D341Med (cell line): ENCODE data around the gene ARFRP1.
A peak's percentile ranks its signal among the peaks of the same experiment; 100 is the strongest.

ENCODE experiments used
- DNase-seq: peaks from one replicate; pipeline ENCODE4 v3.0.0; 2012; ENCODE audit warnings: low spot score

The ARFRP1 gene, protein sequence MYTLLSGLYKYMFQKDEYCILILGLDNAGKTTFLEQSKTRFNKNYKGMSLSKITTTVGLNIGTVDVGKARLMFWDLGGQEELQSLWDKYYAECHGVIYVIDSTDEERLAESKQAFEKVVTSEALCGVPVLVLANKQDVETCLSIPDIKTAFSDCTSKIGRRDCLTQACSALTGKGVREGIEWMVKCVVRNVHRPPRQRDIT

DNA sequence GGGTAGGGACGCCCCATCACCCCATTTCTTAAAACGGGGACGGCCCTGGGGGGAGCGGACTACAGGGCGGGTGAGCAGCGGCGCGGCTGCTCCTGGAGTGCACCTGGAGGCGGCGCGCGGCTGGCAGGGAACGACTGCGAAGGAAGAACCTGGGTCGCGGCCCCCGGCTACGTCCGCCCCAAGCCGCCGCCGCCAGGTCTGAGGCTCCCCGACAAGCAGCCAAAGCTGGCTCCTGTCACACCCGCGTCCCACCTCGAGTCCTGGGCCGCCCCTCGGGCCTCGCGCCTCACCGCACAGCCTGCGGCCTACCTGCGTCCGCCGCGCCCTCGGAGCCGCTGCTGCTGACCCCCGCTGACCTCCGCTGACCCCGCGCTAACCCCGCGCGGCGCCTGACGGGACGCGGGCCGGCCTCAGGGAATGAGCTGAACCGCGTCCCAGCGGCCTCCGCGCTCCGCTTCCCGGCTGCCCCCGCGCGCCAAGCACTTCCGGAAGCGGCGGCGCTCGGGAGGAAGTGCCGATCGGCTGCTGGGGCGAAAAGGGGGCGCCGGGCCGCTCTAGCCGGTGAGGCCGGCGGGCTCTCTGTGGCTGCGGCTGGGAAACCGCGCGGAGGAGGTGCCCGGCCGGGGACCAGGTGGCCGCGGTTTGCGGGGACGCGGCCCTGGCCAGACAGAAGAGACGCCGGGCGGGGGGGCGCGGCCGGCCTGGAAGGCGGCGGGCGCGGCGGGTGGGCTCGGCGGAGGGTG is at the start of gene ARFRP1, which contains the start of gene ZGPAT:
Gene ARFRP1 (minus strand): TSS at position 419 of the 743 bp plus-strand sequence. CDS start 885 bp downstream, outside the sequence.
Gene ZGPAT (plus strand): TSS at position 482 of the 743 bp plus-strand sequence. CDS start 542 bp downstream, outside the sequence.
- peak; percentile 97 for DNase-seq

DNA sequence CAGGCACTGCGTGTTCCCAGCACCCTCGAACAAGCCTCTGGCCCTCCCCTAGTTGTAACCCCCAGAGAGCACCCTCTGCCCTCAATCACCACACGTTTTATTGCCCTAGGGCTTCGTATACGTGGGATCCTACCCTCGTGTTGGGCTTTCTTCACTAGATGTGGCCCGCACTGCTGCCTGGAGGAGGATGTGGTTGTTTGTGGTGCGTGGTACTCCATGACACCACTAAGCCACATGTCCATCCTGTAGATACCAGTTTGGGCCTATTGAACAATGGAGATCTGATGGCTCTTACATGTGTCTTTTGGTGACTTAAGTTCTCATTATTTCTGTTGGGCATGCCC is 48.8 kb upstream of the ARFRP1 start:
- DNase-seq: no peak

DNA sequence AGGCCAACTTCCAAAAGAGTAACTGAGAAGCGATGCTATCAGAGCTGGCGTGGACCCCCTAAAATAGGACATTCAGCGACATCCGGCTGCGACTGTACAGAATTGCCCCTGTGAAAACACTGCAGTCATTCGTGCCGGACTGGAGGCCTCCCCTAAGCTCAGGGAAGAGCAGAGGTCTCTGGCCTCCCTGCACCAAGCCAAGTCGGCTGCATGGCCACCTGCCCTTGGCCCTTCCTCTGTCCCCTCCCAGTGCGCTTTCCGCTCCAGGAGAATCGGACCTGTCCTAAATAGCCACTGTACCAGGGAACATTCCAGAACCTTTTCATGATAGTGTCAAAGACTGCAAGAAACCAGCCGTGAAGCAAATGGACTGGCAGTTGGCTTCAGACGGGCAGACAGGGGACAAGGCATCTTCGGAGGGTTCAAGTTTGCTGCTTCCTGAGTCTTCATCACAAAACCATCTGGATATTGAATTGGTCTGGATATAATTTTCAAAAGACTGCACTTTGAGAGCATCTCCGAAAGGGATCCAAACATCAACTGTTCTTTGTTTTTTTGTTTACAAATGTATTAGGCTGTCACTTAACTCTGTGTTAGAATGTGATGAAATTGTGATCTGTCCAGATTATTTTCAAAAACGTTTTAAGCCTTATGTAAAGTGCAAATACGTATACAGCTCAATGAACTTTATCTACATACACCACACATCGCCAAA is 48.3 kb upstream of the ARFRP1 start:
- no peak for DNase-seq

DNA sequence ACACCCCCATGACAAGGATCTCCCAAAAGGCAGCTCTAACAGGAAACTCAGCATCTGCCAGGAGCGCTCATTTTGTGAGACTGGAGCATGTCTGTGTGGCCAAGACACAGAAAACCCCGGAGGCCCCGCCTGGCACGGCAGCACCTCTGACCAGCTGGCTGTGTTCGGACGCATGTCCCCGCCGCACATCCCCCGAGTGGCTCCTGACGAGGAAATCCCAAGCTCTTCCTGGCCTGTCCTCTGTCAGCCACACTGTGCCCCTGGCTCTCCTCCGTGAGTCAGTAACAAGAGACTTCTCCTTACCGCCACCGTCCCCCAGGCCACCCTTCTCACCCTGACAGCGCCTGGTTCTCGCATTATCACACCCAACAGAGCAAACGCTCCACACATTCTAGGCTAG is 46.2 kb upstream of the ARFRP1 start:
- DNase-seq: peak; percentile 24

DNA sequence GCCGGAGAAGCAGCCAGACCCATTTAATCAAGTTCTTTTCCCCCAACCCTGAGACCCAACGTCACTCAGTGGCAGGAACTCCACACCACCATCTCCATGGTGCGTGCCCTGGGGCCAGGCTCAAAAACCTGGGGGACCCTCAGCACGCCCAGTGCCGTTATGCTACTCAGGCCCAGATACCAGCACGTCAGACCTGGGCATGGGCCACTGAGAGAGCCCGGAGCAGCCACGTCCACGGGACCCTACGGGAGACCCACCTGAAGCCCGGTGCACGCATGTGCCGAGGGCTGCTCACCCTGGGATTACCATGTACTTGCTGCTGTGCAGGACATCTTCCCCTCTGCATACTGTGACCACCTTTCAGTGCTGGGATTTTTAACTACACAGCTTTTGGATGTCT is 45.6 kb upstream of the ARFRP1 start:
- no peak for DNase-seq

DNA sequence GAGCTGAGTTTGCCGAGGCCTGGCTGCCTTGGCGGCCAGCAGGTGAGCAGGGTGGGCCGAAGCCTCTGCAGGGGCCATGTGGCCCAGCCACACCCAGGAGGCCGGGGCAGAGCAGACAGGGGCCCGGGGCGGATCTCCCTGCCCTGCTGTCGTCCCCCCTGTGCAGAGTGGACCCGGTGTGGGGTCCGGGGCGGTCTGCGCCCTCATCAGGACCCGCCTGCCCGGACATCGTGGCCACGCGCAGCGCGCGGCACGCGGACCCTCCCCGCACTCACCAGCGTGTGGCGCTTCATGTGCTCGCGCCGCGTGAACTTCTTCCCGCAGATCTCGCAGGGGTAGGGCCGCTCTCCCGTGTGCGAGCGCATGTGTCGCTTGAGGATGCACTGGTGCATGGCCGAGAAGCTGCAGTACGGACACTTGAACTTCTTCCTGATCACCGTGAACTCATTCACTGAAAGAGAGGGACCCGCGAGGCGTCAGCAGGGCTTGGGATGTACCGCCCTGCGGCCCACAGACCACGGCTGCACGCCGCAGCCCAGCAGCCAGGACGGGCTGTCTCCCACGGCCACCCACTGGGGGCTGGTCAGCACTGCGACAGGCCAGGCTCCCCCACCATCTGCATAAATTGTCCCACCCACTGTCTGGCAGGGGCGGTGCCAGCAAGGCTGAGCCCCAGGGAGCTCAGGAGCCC is 44.8 kb upstream of the ARFRP1 start:
- peak; percentile 41 for DNase-seq

DNA sequence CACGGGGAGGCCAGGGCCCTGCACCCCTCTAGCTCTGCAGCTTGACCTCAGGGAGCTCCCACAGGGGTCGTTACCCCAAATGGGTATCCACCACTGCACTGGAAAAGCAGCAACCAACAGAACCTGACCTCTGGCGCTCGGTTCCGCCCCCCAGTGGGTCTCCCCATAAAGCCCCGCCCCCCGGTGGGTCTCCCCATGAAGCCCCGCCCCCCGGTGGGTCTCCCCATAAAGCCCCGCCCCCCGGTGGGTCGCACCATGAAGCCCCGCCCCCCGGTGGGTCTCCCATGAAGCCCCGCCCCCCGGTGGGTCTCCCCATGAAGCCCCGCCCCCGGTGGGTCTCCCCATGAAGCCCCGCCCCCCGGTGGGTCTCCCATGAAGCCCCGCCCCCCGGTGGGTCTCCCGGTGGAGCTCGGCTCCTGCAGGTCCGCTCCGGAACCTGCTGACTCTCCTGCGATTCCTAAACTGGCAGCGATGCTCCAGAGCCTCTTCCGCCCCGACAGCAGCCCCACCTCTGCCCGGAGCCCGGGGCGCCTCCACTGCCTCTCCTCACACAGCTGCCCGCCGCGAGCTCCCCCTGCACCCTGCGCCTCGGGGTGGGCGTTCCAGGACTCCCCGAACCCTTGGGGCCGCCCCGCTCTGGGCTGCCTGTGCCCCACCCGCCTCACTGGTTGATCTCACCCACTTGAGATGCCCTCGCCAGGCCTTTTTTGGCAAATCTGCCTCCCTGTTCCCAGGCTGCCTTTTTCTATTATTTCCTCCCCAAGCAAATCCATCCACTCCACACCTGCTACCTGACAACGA is 43.9 kb upstream of the ARFRP1 start:
- peak; percentile 45 for DNase-seq

DNA sequence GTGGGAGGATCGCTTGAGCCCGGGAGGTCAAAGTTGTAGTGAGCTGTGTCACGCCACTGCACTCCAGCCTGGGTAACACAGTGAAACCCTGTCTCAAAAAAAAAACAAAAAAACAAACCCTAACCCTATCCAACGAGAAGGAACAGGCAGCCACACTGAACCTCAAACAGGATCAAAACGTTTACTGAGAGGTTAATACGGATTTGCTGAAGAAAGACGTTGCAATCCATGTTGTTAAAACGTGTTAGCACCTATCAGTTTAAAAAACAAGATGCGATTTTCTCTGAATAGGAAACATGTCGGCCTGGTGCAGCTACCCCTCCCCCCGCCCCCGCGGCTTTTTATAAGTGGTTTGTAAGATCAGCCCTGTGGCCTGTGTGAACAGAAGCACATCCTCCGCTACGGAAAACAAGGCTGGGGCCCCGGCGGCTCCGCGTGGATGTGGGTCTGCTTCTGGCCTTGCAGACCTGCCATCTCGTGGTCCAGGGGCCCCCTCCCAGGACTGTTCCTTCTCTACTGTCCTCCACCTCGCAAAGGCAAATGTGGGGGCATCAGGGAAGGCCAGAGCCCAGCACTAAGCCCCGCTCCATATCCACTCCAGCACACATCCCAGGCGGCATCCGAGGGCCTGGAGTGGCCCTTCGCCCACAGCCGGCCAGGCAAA is 43.2 kb upstream of the ARFRP1 start:
- DNase-seq: peak; percentile 36

DNA sequence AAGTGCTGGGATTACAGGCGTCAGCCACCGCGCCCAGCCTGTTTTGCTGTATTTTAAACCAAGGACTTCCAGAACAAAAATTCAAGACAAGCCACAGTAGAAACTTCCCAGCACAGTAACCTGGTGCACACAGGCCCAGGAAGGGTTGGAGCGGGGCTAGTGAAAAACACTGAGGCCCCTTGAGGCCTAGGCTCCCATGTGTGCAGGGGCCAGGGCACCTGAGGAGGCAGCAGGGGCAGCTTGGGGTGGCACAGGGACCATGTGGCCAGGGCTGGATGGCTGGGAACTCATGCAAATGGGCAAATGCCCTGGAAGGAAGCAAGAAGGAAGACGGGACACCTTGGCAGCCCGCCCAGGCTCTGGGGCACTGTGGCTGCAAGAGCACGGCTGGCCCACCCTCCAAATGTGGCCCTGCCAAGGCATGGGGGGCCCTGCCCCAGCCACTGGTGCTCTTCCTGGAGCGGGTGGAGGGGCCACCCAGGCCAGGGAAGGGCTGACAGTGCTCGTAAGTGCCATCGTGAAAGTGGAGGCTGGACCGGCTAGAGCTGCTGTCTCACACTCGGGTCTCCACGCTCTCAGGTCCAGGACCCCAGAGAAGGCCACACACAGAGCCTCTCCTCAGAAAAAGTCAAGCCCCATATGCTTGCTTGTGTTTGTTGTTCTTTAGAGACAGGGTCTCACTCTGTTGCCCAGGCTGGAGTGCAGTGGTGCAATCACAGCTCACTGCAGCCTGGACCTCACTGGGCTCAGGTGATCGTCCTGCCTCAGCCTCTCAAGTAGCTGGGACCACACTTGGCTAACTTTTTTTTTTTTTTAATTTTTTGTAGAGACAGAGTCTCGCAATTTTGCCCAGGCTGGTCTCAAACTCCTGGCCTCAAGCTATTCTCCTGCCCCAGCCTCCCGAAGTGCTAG is 42.1 kb upstream of the ARFRP1 start:
- DNase-seq: peak; percentile 33

DNA sequence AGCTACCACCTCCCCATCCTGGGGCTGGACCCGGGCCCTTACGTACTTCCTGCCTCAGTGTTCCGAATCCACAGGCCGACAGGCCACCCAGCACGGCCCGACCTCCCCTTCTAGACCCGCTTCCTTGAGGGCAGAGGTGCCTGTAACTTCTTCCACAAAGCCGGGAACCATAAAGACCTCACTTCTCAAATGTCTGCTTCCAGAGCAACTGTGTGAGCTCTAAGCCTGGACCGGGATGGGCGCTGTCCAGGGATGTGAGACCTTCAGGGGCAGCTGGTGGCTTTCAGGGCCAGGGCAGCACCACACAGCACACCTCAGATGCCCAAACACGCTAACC is 41.1 kb upstream of the ARFRP1 start:
- DNase-seq: peak; percentile 29

DNA sequence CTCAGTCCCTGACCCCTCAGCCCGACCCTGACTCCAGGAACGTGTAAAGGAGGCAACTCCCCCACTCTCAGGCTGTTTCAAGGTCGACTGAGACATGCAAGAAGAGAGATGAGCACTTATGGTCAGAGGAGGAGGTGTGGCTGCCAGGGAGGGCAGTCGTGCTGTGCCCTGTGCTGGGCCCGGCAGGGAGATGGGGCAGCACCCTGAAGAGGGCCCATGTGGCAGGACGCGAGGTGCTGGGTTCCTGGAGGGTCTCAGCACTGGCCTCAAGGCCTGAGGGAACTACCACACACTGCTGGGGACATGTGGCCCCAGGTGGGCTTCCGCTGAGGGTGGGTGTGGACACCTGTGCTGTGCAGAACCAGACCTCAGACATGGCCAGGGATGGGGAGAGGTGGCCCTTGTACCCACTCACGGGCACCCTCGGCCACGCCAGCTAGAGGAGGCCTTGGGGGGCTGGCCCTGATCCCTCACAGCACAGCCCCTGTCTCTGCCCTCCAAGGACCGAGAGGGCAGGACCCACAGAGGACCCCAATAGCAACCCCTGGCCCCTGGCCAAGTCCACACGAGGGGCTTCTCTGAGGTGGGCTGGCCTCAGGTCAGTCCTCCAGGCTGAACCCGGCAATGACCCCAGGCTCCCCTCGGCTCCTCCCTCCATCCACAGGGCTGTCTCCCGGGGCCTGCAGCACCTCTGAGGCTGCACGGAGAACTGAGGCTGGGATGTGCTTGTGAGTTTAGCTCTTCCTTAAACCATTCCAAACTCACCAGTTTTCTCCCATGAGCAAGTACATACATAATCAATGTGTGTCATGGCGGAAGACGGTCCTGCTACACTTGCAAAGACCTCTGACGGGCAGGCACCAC is 40.5 kb upstream of the ARFRP1 start:
- peak; percentile 29 for DNase-seq

DNA sequence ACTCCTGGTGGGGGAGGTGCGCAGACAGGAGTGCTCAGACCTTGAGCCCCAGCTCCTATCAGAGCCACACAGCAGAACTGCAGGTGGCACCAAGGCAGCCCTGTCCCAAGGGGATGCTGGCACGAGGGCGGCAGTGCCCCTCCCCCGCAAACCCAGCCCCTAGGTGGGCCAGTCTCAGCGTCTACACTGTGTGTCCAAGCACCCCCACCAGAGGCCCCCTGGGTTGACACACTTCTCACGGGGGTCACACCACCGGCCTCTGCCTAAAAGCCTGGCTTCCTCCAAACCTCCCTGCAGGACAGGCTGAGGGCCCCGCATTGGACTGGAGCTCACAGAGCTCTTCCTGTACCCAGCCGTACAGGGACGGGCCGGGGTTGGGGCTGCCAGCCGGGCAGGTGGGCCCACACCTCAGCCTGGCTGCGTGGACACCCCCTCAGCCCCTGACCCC is 39.9 kb upstream of the ARFRP1 start:
- peak; percentile 43 for DNase-seq

DNA sequence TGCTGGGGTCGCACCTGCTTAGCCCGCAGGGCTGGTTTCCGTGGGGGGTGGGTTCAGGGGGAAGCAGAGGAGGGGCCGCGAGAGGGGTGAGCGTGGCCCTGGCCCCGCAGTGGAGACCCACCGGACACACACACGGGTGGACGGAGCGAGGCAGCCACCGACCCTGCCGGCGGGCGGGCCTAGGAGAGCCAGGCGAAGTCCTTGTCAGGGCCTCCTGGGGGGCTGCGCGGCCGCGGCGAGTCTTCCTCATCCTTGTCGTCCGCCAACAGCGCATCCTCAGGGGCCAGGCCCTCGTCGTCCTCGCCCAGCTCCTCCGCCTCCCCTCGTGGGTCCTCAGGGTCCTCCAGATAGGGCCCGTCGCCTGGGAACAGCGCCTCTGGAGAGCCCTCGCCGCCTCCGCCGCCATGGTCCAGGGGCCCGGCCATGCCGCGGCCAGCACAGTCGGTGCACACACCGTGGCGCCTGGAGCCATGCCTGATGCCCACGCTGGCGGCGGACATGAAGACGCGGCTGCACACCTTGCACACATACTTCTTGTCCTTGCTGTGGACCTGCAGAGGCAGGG is 39.1 kb upstream of the ARFRP1 start:
- DNase-seq: peak; percentile 42

DNA sequence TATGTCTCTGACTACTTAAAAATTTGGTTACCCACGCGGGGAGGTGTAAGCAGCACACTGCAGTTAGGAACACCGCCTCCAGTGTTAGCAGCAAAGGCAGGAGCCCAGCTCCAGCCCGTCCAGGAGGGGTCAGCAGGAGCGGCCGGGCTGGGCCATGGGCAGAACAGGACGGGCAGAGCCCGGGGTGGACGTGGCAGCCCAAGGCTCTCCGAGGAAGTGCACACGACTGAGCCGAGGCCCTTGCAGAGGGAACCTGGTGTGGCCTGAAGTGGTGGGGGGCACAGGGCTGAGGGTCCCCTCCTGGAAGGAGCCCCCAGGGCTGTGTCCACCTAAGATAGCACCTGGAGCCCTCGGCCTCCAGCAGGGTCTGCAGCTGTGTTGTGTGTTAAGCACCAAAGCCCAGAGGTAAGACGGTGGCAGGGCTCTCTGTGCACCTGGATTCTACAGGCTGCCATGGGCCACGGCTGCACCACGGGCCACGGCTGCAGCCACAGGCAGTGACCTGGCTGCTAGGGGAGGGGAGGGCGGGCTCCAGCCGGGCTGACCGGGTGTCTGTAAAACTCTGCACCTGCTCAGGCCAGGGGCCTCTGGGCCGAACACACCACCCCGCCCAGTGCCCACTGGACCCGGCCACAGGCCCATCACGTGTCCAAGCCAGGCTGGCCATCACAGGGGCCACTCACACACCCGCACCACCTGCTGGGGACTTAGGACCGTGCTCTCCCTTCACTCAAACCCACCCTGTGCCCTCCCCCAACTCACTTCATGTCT is 38.4 kb upstream of the ARFRP1 start:
- DNase-seq: peak; percentile 43

DNA sequence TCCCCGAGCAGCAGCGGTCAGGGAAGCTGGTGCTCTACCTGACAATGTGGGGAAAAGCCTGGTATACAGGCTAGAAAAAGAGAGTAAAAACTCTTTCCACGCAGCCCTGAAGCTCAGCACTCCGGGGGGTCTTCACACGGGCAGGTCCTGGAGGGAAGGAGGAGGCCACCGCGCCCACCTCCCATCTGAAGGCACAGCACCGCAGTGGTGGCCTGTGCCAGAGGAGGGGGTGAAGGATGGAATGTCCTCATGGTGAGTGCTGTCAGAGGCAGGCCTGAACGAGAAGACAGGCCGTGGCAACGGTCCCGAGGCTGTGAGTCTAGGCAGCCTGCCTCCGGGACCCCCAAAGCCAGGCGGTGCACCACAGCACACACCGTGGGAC is 37.6 kb upstream of the ARFRP1 start:
- peak; percentile 36 for DNase-seq

DNA sequence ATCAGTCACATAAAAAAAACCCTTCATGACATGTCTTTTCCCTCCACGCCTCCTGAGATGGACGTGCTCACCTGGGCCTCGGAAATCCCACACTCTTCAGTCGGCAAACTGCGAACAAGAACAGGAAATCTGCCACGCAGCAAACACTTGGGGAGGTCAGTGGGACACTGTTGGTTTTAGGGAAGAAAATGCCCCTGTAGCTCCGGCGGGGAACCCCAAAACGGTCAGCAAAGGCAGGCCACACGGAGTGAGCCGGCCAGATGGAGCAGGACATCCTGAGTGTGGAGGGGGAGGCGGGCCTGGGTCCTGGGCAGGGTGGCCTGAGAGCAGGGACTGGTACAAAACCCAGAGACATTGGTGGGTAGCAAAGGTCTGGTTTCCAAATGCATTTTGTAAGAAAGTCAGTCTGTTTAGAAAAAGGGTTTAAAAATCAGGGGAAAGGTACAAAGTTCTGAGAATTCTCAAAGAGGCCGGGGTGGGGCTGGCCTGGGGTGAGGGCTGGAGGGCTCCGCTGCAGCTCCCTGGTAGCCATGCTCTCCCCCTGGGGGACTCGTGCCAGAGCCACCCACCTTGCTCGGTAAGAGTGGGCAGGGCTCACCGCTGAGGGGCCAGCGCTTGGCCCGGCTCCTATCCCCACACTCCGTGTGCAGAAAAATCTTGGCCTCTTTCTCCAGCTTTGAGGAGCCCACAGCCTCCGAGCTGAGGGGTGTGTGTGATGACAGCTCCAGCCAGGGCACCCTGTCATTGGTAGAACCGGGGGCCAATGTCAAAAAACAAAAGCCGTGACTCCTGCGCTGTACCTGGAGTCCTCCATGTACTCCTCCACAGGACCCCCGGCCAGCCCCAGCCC is 37.0 kb upstream of the ARFRP1 start:
- peak; percentile 30 for DNase-seq

DNA sequence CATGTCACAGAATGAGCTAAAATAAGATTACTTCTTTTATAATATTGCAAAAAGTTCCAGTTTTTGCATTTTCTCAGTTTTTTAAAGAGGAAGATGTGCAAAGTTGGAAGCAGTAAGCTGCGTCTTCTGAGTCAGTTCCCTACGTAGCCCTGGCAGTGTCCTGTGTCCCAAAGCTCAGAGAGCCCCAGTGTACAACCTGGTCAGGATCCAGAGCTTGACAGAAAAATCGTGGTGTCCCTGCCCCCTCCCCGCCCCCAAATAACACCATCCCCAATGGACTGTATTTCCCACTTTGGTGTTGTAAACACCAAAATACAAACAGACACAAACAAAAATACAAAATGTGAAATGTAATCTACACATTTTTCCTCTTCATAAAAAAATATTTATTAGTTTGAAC is 36.4 kb upstream of the ARFRP1 start:
- DNase-seq: no peak
